IPS-18a (cell line): ENCODE measurements around the gene DOCK10.

Experiments used
- H3K27ac ChIP-seq: one replicate; pipeline ENCODE4 v1.5.1; 2013; ENCODE audit warnings: low read length
- H3K27me3 ChIP-seq: one replicate; pipeline ENCODE4 v1.6.1; 2013; ENCODE audit warnings: mild to moderate bottlenecking, low read length; ENCODE audit not compliant: control insufficient read depth, insufficient read depth
- H3K36me3 ChIP-seq: one replicate; pipeline ENCODE4 v1.6.1; 2013; ENCODE audit warnings: low read depth, low read length; ENCODE audit not compliant: control insufficient read depth
- H3K4me1 ChIP-seq: one replicate; pipeline ENCODE4 v1.6.1; 2013; ENCODE audit warnings: low read depth, low read length; ENCODE audit not compliant: control insufficient read depth
- H3K4me3 ChIP-seq: one replicate; pipeline ENCODE4 v1.5.1; 2013; ENCODE audit warnings: low read length
- H3K9ac ChIP-seq: one replicate; pipeline ENCODE4 v1.6.1; 2013; ENCODE audit warnings: mild to moderate bottlenecking, low read length, moderate library complexity
- H3K9me3 ChIP-seq: one replicate; pipeline ENCODE4 v1.6.1; 2013; ENCODE audit warnings: low read depth, low read length; ENCODE audit not compliant: control insufficient read depth

DOCK10 gene

DNA sequence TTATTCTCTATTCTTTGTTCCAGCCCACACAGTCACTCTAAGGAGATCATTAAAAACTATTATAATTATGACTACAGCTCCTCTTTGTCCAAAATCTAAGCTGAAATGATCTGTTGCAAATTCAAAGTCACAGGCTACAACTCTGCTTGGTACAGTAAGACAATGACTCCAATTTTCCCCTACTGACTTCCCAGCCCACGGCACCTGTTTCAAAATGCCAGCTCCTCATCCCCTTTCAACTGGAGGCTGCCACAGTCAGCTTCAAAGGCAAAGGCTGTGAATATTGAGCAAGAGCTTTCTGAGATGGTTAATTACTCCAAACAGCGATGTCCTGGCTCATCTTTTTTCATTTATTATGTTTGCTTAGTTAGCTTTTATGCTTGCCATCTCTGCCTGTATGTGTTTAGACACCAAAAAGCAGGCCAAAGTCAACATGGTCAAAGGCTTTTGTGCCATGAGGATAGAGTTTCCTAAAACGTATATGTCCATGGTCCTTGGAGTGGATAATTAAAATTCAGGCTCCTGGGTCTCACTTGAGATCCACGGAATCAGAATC lies 141.1 kb downstream of the DOCK10 start:
- Histone ChIP-seq H3K36me3 (no peaks in the 10 kb centered on the region), H3K9me3 (no peaks in the 10 kb centered on the region), H3K27ac (no peak overlapping the region), H3K4me3 (no peak overlapping the region), H3K4me1 (no peaks in the 10 kb centered on the region), H3K9ac (no peak overlapping the region), H3K27me3 (no peaks in the 10 kb centered on the region)

- Histone ChIP-seq H3K27me3 (no peaks in the 10 kb centered on the region), H3K36me3 (no peaks in the 10 kb centered on the region), H3K27ac (no peak overlapping the region), H3K9ac (no peak overlapping the region), H3K9me3 (no peaks in the 10 kb centered on the region), H3K4me3 (no peak overlapping the region), H3K4me1 (peaks cover 5% of the 10 kb centered on the region)
Observed at GRCh38 chr2:224895377-224895776, 146.9 kb downstream of the DOCK10 start.

- Histone ChIP-seq H3K9me3 (no peaks in the 10 kb centered on the region), H3K27ac (no peak overlapping the region), H3K27me3 (no peaks in the 10 kb centered on the region), H3K4me1 (peaks cover 5% of the 10 kb centered on the region), H3K36me3 (no peaks in the 10 kb centered on the region), H3K9ac (no peak overlapping the region), H3K4me3 (no peak overlapping the region)
Observed at GRCh38 chr2:224894356-224894755, 147.9 kb downstream of the DOCK10 start.

- no peaks in the 10 kb centered on the region for H3K36me3 ChIP-seq
- H3K4me3 ChIP-seq = no peak overlapping the region
- no peak overlapping the region for H3K9ac ChIP-seq
- H3K27ac ChIP-seq = no peak overlapping the region
- no peaks in the 10 kb centered on the region for H3K27me3 ChIP-seq
- no peaks in the 10 kb centered on the region for H3K9me3 ChIP-seq
- H3K4me1 ChIP-seq = peaks cover 5% of the 10 kb centered on the region
Observed at GRCh38 chr2:224893848-224894247, 148.4 kb downstream of the DOCK10 start.

- no peak overlapping the region for H3K4me3 ChIP-seq
- H3K36me3 ChIP-seq = no peaks in the 10 kb centered on the region
- H3K4me1 ChIP-seq = peaks cover 5% of the 10 kb centered on the region
- H3K9me3 ChIP-seq = no peaks in the 10 kb centered on the region
- H3K27me3 ChIP-seq = no peaks in the 10 kb centered on the region
- H3K27ac ChIP-seq = no peak overlapping the region
- H3K9ac ChIP-seq = no peak overlapping the region
Observed at GRCh38 chr2:224892574-224893204, 149.6 kb downstream of the DOCK10 start.

- Histone ChIP-seq H3K27ac (no peak overlapping the region), H3K36me3 (no peaks in the 10 kb centered on the region), H3K4me1 (peaks cover 5% of the 10 kb centered on the region), H3K9me3 (no peaks in the 10 kb centered on the region), H3K27me3 (no peaks in the 10 kb centered on the region), H3K4me3 (no peak overlapping the region), H3K9ac (no peak overlapping the region)
Observed at GRCh38 chr2:224890372-224890771, 151.9 kb downstream of the DOCK10 start.

- Histone ChIP-seq H3K36me3 (no peaks in the 10 kb centered on the region), H3K27me3 (no peaks in the 10 kb centered on the region), H3K4me1 (no peaks in the 10 kb centered on the region), H3K27ac (no peak overlapping the region), H3K9ac (no peak overlapping the region), H3K9me3 (no peaks in the 10 kb centered on the region), H3K4me3 (no peak overlapping the region)
Observed at GRCh38 chr2:224887141-224887540, 155.1 kb downstream of the DOCK10 start.

DNA sequence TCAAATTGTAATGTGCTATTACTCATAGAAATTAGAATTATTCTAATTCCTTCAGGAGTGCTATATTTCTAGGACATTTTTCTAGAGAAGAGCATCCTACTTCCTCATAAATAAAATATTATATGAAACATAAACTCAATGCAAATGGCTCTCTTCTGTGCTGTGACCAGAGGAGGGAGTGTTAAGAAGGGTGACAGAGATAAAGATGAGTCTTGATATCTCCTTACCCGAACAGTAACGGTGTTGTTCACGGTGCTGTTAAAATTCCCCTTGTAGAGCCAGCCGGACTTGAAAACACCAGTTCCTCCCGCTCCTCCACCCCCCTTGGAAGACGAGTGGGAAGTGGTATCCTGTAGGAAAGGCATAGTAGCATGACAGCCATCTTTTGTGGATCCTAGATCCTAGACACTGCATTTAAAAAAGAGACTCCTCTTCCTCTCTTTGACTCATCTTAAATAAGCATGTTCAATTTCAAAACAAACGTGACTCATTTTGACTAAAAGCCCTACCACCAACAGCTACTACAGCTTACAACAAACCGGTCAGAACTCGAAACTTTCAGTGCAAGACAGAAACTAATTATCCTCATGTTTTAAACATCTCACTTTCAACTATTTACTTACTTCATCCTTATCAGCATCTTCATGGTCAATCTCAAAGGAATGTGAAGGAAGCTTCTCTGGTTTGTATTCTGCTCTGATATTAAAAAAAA lies 156.3 kb downstream of the DOCK10 start:
- Histone ChIP-seq H3K27ac (no peak overlapping the region), H3K4me1 (no peaks in the 10 kb centered on the region), H3K4me3 (no peak overlapping the region), H3K9ac (no peak overlapping the region), H3K36me3 (no peaks in the 10 kb centered on the region), H3K27me3 (no peaks in the 10 kb centered on the region), H3K9me3 (no peaks in the 10 kb centered on the region)

- H3K27me3 ChIP-seq = no peaks in the 10 kb centered on the region
- H3K4me1 ChIP-seq = no peaks in the 10 kb centered on the region
- H3K9ac ChIP-seq = no peak overlapping the region
- no peak overlapping the region for H3K4me3 ChIP-seq
- H3K27ac ChIP-seq = no peak overlapping the region
- no peaks in the 10 kb centered on the region for H3K36me3 ChIP-seq
- no peaks in the 10 kb centered on the region for H3K9me3 ChIP-seq
Observed at GRCh38 chr2:224885291-224885690, 157.0 kb downstream of the DOCK10 start.

DNA sequence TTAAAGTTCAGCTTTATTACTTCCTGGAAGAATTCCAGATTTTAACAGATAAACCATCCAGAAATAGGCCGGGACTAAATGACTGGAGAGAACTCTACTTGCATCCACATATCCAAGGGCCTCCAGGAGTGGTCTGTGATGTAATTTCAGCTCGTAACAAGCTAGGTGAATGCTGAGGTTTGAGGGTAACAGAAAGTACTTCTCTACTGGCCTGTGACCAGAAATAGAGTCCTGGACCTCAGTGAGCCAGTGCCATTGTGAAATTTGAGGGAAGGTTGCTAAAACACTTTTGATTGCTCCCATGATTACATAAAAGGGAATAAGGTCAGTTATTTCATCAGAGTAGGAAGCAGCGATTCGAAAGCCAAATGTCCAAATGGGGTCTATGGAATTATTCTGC lies 158.1 kb downstream of the DOCK10 start:
- no peaks in the 10 kb centered on the region for H3K9me3 ChIP-seq
- no peak overlapping the region for H3K4me3 ChIP-seq
- H3K9ac ChIP-seq = no peak overlapping the region
- H3K27me3 ChIP-seq = no peaks in the 10 kb centered on the region
- no peaks in the 10 kb centered on the region for H3K36me3 ChIP-seq
- no peaks in the 10 kb centered on the region for H3K4me1 ChIP-seq
- H3K27ac ChIP-seq = no peak overlapping the region

GRCh38 chr2:224883700-224884099 lies 158.6 kb downstream of the DOCK10 start:
- Histone ChIP-seq H3K27me3 (no peaks in the 10 kb centered on the region), H3K9ac (no peak overlapping the region), H3K4me3 (no peak overlapping the region), H3K36me3 (no peaks in the 10 kb centered on the region), H3K4me1 (no peaks in the 10 kb centered on the region), H3K9me3 (no peaks in the 10 kb centered on the region), H3K27ac (no peak overlapping the region)

- Histone ChIP-seq H3K4me1 (no peaks in the 10 kb centered on the region), H3K27me3 (no peaks in the 10 kb centered on the region), H3K4me3 (no peak overlapping the region), H3K36me3 (no peaks in the 10 kb centered on the region), H3K9me3 (no peaks in the 10 kb centered on the region), H3K9ac (no peak overlapping the region), H3K27ac (no peak overlapping the region)
Observed at GRCh38 chr2:224883172-224883516, 159.1 kb downstream of the DOCK10 start.
